ENCODE results near the gene CTBP1.

CTBP1 gene

GRCh38 chr4:1290165-1290977 is 41.4 kb upstream of the CTBP1 start:
- Mint-ChIP-seq H3K9me3 (peaks cover 4% of the 10 kb centered on the region), H3K36me3 (peaks cover 5% of the 10 kb centered on the region), H3K27me3 (no peaks in the 10 kb centered on the region), H3K4me1 (peaks cover 57% of the 10 kb centered on the region), H3K4me3 (peak overlapping the region; percentile 93), H3K27ac (peak overlapping the region; percentile 86)
- ATAC-seq = no peak

- Mint-ChIP-seq H3K4me1 (peaks cover 48% of the 10 kb centered on the region), H3K36me3 (peaks cover 5% of the 10 kb centered on the region), H3K4me3 (peak within 1 kb of the TSS; percentile 93), H3K27me3 (no peaks in the 10 kb centered on the region), H3K27ac (peak within 1 kb of the TSS; percentile 86), H3K9me3 (peaks cover 4% of the 10 kb centered on the region)
- ATAC-seq = peak; percentile 99
These were observed 40.6 kb upstream of the CTBP1 start, which contains the start of gene MAEA for GRCh38 chr4:1289207-1290164. Gene MAEA (plus strand): TSS chr4:1289891. CDS start chr4:1289914, 23 bp downstream.

- no peak for ATAC-seq
- peak overlapping the region; percentile 93 for H3K4me3 Mint-ChIP-seq
- peaks cover 4% of the 10 kb centered on the region for H3K9me3 Mint-ChIP-seq
- H3K27me3 Mint-ChIP-seq = no peaks in the 10 kb centered on the region
- H3K4me1 Mint-ChIP-seq = peaks cover 41% of the 10 kb centered on the region
- peaks cover 5% of the 10 kb centered on the region for H3K36me3 Mint-ChIP-seq
- H3K27ac Mint-ChIP-seq = peak overlapping the region; percentile 86
These were observed 39.9 kb upstream of the CTBP1 start for GRCh38 chr4:1288786-1289185.

- no peak for ATAC-seq
- peaks cover 13% of the 10 kb centered on the region for H3K4me1 Mint-ChIP-seq
- H3K4me3 Mint-ChIP-seq = no peak overlapping the region
- H3K9me3 Mint-ChIP-seq = peaks cover 4% of the 10 kb centered on the region
- H3K27ac Mint-ChIP-seq = no peak overlapping the region
- no peaks in the 10 kb centered on the region for H3K36me3 Mint-ChIP-seq
- H3K27me3 Mint-ChIP-seq = no peaks in the 10 kb centered on the region
These were observed 37.0 kb upstream of the CTBP1 start for GRCh38 chr4:1285790-1286553.

- H3K4me3 Mint-ChIP-seq = no peak overlapping the region
- peaks cover 6% of the 10 kb centered on the region for H3K4me1 Mint-ChIP-seq
- no peaks in the 10 kb centered on the region for H3K36me3 Mint-ChIP-seq
- H3K27me3 Mint-ChIP-seq = no peaks in the 10 kb centered on the region
- no peak for ATAC-seq
- peaks cover 4% of the 10 kb centered on the region for H3K9me3 Mint-ChIP-seq
- no peak overlapping the region for H3K27ac Mint-ChIP-seq
These were observed 36.3 kb upstream of the CTBP1 start for GRCh38 chr4:1285151-1285789.

GRCh38 chr4:1283711-1284110 is 34.8 kb upstream of the CTBP1 start:
- H3K9me3 Mint-ChIP-seq = peaks cover 4% of the 10 kb centered on the region
- H3K4me1 Mint-ChIP-seq = peaks cover 5% of the 10 kb centered on the region
- peaks cover 7% of the 10 kb centered on the region for H3K36me3 Mint-ChIP-seq
- no peak overlapping the region for H3K27ac Mint-ChIP-seq
- H3K4me3 Mint-ChIP-seq = no peak overlapping the region
- no peaks in the 10 kb centered on the region for H3K27me3 Mint-ChIP-seq
- no peak for ATAC-seq

- Mint-ChIP-seq H3K27me3 (no peaks in the 10 kb centered on the region), H3K27ac (no peak overlapping the region), H3K4me1 (no peaks in the 10 kb centered on the region), H3K36me3 (peaks cover 7% of the 10 kb centered on the region), H3K4me3 (no peak overlapping the region), H3K9me3 (no peaks in the 10 kb centered on the region)
- ATAC-seq = no peak
These were observed 30.3 kb upstream of the CTBP1 start for GRCh38 chr4:1279253-1279652.

- H3K36me3 Mint-ChIP-seq = peaks cover 7% of the 10 kb centered on the region
- no peak for ATAC-seq
These were observed 29.0 kb upstream of the CTBP1 start for GRCh38 chr4:1277667-1278665.

GRCh38 chr4:1276984-1277383 is 28.1 kb upstream of the CTBP1 start:
- no peak overlapping the region for H3K27ac Mint-ChIP-seq

More at GRCh38 chr4:1277667-1278665, 29.0 kb upstream of the CTBP1 start:
- no peak overlapping the region for H3K27ac Mint-ChIP-seq
- H3K4me3 Mint-ChIP-seq = no peak overlapping the region
- H3K9me3 Mint-ChIP-seq = no peaks in the 10 kb centered on the region
- no peaks in the 10 kb centered on the region for H3K4me1 Mint-ChIP-seq
- no peaks in the 10 kb centered on the region for H3K27me3 Mint-ChIP-seq

GRCh38 chr4:1274871-1275270 is 25.9 kb upstream of the CTBP1 start:
- Mint-ChIP-seq H3K27me3 (no peaks in the 10 kb centered on the region), H3K27ac (no peak overlapping the region), H3K9me3 (no peaks in the 10 kb centered on the region), H3K4me1 (peaks cover 8% of the 10 kb centered on the region), H3K4me3 (no peak overlapping the region), H3K36me3 (peaks cover 7% of the 10 kb centered on the region)
- no peak for ATAC-seq

More at GRCh38 chr4:1276984-1277383, 28.1 kb upstream of the CTBP1 start:
- Mint-ChIP-seq H3K4me1 (no peaks in the 10 kb centered on the region), H3K27me3 (no peaks in the 10 kb centered on the region), H3K4me3 (no peak overlapping the region), H3K36me3 (peaks cover 7% of the 10 kb centered on the region), H3K9me3 (no peaks in the 10 kb centered on the region)
- no peak for ATAC-seq

- Mint-ChIP-seq H3K27ac (no peak overlapping the region), H3K4me1 (peaks cover 22% of the 10 kb centered on the region), H3K36me3 (no peaks in the 10 kb centered on the region), H3K27me3 (no peaks in the 10 kb centered on the region), H3K9me3 (no peaks in the 10 kb centered on the region), H3K4me3 (no peak overlapping the region)
- ATAC-seq = no peak
These were observed 22.8 kb upstream of the CTBP1 start for GRCh38 chr4:1271686-1272085.

GRCh38 chr4:1269209-1269608 is 20.3 kb upstream of the CTBP1 start:
- Mint-ChIP-seq H3K4me3 (no peak overlapping the region), H3K9me3 (no peaks in the 10 kb centered on the region), H3K4me1 (peaks cover 22% of the 10 kb centered on the region), H3K27me3 (no peaks in the 10 kb centered on the region), H3K27ac (peak overlapping the region; percentile 95), H3K36me3 (no peaks in the 10 kb centered on the region)
- no peak for ATAC-seq

GRCh38 chr4:1266881-1267763 is 18.2 kb upstream of the CTBP1 start:
- H3K27me3 Mint-ChIP-seq = no peaks in the 10 kb centered on the region
- peak overlapping the region; percentile 95 for H3K27ac Mint-ChIP-seq
- no peaks in the 10 kb centered on the region for H3K36me3 Mint-ChIP-seq
- H3K4me3 Mint-ChIP-seq = peak overlapping the region; percentile 85
- no peaks in the 10 kb centered on the region for H3K9me3 Mint-ChIP-seq
- peak; percentile 24 for ATAC-seq
- H3K4me1 Mint-ChIP-seq = peaks cover 22% of the 10 kb centered on the region

Data from stimulated activated memory B cell treated with anti-CD40 and anti-IgM and Interleukin-4, amounts not matched to agents 10 μg/mL and 1 μg/mL and 100 μg/mL, for 72 hours (primary cell).